GM23338 (cell line): ENCODE data around the gene SLC16A7. TPM values are rescaled to one million over a fixed set of nuclear protein-coding genes. Genes with fewer than 3 reads are reported as not detected.

Experiments used
- ATAC-seq: fragments of 200-7000 bp; cut with Tn5 transposase; 3 replicates; pipeline ENCODE4 v1.9.1; 2020
- DNase-seq: peaks from one replicate; pipeline ENCODE4 v3.0.0-alpha.2; 2015; ENCODE audit warnings: low spot score
- H2AFZ ChIP-seq: fragments of 200-600 bp; sonication (generic); 2 replicates; pipeline ENCODE4 v1.8.0; 2016; ENCODE audit warnings: antibody characterized with exemption, mild to moderate bottlenecking, moderate library complexity
- H3F3A ChIP-seq: fragments of 200-600 bp; sonication (generic); replicated peaks from 2 replicates; pipeline ENCODE4 v1.8.0; 2017; ENCODE audit warnings: antibody characterized with exemption, mixed run types, low read depth
- H3K27ac ChIP-seq: fragments of 200-600 bp; sonication (generic); 2 replicates; pipeline ENCODE4 v1.6.1; 2016; ENCODE audit warnings: low read depth
- H3K27me3 ChIP-seq: fragments of 200-600 bp; sonication (generic); 2 replicates; pipeline ENCODE4 v1.8.0; 2016; ENCODE audit warnings: mild to moderate bottlenecking, mixed run types, moderate library complexity; ENCODE audit not compliant: insufficient read depth
- H3K36me3 ChIP-seq: fragments of 200-600 bp; sonication (generic); 2 replicates; pipeline ENCODE4 v1.8.0; 2016; ENCODE audit warnings: mild to moderate bottlenecking; ENCODE audit not compliant: insufficient read depth
- H3K4me1 ChIP-seq: fragments of 200-600 bp; sonication (generic); 2 replicates; pipeline ENCODE4 v1.8.0; 2016; ENCODE audit warnings: mild to moderate bottlenecking, moderate library complexity; ENCODE audit not compliant: insufficient read depth
- H3K4me2 ChIP-seq: fragments of 200-600 bp; sonication (generic); 2 replicates; pipeline ENCODE4 v1.7.1; 2017; ENCODE audit warnings: mixed run types
- H3K4me3 ChIP-seq: fragments of 200-600 bp; sonication (generic); 2 replicates; pipeline ENCODE4 v1.6.1; 2016; ENCODE audit warnings: mixed run types
- H3K79me2 ChIP-seq: fragments of 200-600 bp; sonication (generic); replicated peaks from 2 replicates; pipeline ENCODE4 v1.8.0; 2017; ENCODE audit warnings: mild to moderate bottlenecking; ENCODE audit not compliant: insufficient read depth
- H3K9me2 ChIP-seq: fragments of 200-600 bp; sonication (generic); 2 replicates; pipeline ENCODE4 v1.8.0; 2017; ENCODE audit not compliant: insufficient read depth
- H4K20me1 ChIP-seq: fragments of 200-600 bp; sonication (generic); replicated peaks from 2 replicates; pipeline ENCODE4 v1.8.0; 2017; ENCODE audit warnings: mild to moderate bottlenecking; ENCODE audit not compliant: insufficient read depth
- H3K27ac Mint-ChIP-seq: 2 replicates; pipeline ENCODE4 v1.8.0; 2020; ENCODE audit warnings: inconsistent platforms, mild to moderate bottlenecking, moderate library complexity, mixed read lengths
- H3K27me3 Mint-ChIP-seq: 3 replicates; pipeline ENCODE4 v1.8.0; 2022; ENCODE audit warnings: low read depth, mild to moderate bottlenecking, moderate library complexity, mixed read lengths, inconsistent platforms; ENCODE audit not compliant: insufficient read depth, poor library complexity
- H3K36me3 Mint-ChIP-seq: 3 replicates; pipeline ENCODE4 v1.8.0; 2021; ENCODE audit warnings: low read depth, mild to moderate bottlenecking, inconsistent platforms, moderate library complexity, mixed read lengths
- H3K4me1 Mint-ChIP-seq: 3 replicates; pipeline ENCODE4 v1.8.0; 2020; ENCODE audit warnings: mild to moderate bottlenecking, inconsistent platforms, mixed read lengths
- H3K4me3 Mint-ChIP-seq: 3 replicates; pipeline ENCODE4 v1.8.0; 2021; ENCODE audit warnings: moderate library complexity, mild to moderate bottlenecking, inconsistent platforms, mixed read lengths
- H3K9me3 Mint-ChIP-seq: 3 replicates; pipeline ENCODE4 v1.8.0; 2020; ENCODE audit warnings: moderate library complexity, mild to moderate bottlenecking, inconsistent platforms, mixed read lengths
- CREB1 ChIP-seq: fragments of 250-450 bp; sonication (Bioruptor Pico); IDR thresholded peaks from 2 replicates; pipeline ENCODE4 v1.5.0; 2020; ENCODE audit warnings: low read depth, mild to moderate bottlenecking, moderate library complexity
- CTCF ChIP-seq, 2 experiments: fragments of 200-600 bp in 1 of 2; sonication (generic) in 1 of 2; conservative IDR thresholded peaks; 2 replicates each; pipeline versions ENCODE4 v1.5.1 to v1.6.1; 2016 to 2017; ENCODE audit warnings: antibody characterized with exemption in 2 of 2, low read depth in 2 of 2, mild to moderate bottlenecking in 2 of 2, moderate library complexity in 1 of 2
- EZH2phosphoT487 ChIP-seq: fragments of 200-600 bp; sonication (generic); IDR thresholded peaks from one replicate; pipeline ENCODE4 v1.8.1; 2018; ENCODE audit warnings: antibody characterized with exemption; ENCODE audit not compliant: unreplicated experiment
- ZNF114 ChIP-seq: fragments of 250-450 bp; sonication (Bioruptor Pico); IDR thresholded peaks from 2 replicates; pipeline ENCODE4 v1.5.0; 2020; ENCODE audit warnings: mild to moderate bottlenecking, moderate library complexity
- polyA plus RNA-seq: library from polyadenylated mRNA; unstranded; fragments of >200 nt; fragmentation: Nextera tagmentation; extraction: Ambion mirVana; gene quantifications from 2 replicates; pipeline ENCODE4 v1.2.1, GENCODE V29; 2016
- small RNA-seq: library from RNA; depleted of rRNA; stranded (forward); fragments of <200 nt; gene quantifications from one replicate; pipeline ENCODE3, GENCODE V24; 2014; ENCODE audit warnings: low replicate concordance
- total RNA-seq: library from RNA; depleted of rRNA; stranded (reverse); fragments of >200 nt; shearing (Covaris generic); gene quantifications from 2 replicates; pipeline ENCODE4 v1.2.3, GENCODE V29; 2014

The SLC16A7 gene
- total and polyA plus RNA-seq, 2 experiments from 2014 or later, result 2.8 to 4.3 TPM

- H3K4me1 ChIP-seq, result peaks cover 7% of the 10 kb centered on the region; the same call in 1 of the 2 replicates
- no peaks in the 10 kb centered on the region for H3F3A ChIP-seq
- no peaks in the 10 kb centered on the region; the same call in 2 of the 3 replicates for H3K9me3 Mint-ChIP-seq
- H3K4me2 ChIP-seq, result no peak overlapping the region
- H3K4me1 Mint-ChIP-seq, result peaks cover 6% of the 10 kb centered on the region; the same call in 2 of the 3 replicates
- H3K27ac Mint-ChIP-seq, result no peak overlapping the region
- no peaks in the 10 kb centered on the region for H3K79me2 ChIP-seq
- H3K9me2 ChIP-seq, result 0 out of 2 replicates have a peak, but pooled peaks cover 3% of the 10 kb centered on the region
- DNase-seq, result peak; percentile 75
- peak; percentile 52; the same call in 2 of the 3 replicates for ATAC-seq
- no peak overlapping the region for H2AFZ ChIP-seq
- H3K36me3 Mint-ChIP-seq, result no peaks in the 10 kb centered on the region
- no peak overlapping the region for H3K4me3 Mint-ChIP-seq
- TF ChIP-seq CTCF (conservative IDR thresholded peaks at IDR 0.05; ENCODE audit: low read depth in 2 of 2) (peak in 1 of 2 experiments; percentile 95), EZH2phosphoT487 (no peak), ZNF114 (CRISPR knock-in tag) (no peak), CREB1 (no peak)
- H3K4me3 ChIP-seq, result no peak overlapping the region
- H4K20me1 ChIP-seq, result no peaks in the 10 kb centered on the region
- no peaks in the 10 kb centered on the region for H3K36me3 ChIP-seq
- H3K27me3 Mint-ChIP-seq, result no peaks in the 10 kb centered on the region
- H3K27ac ChIP-seq, result no peak overlapping the region
- H3K27me3 ChIP-seq, result no peaks in the 10 kb centered on the region
Observed at GRCh38 chr12:59834659-59835474, 239.0 kb downstream of the SLC16A7 start.

Small RNA genes lying within 50 kb of the gene (small RNA-seq; reads per million reads assigned to genes)
- gene AC079905.2 (not detected), gene RNU4-20P (not detected)
